OCI-LY7 (cell line): ENCODE measurements around the gene ABI3BP. TPM values are rescaled to one million over a fixed set of nuclear protein-coding genes. Genes with fewer than 3 reads are reported as not detected.

Source experiments
- BruUV-seq: library from RNA; stranded (reverse); fragments of 400-500 nt; replicated peaks from 2 replicates; lab custom pipeline; 2021; lab: Mats Ljungman, UMichigan
- CTCF ChIA-PET: fragments of 300-600 bp; sonication (Branson Sonifier 250); formaldehyde crosslinking; loops from one replicate; lab custom pipeline; 2022; ENCODE audit warnings: antibody characterized with exemption; ENCODE audit not compliant: unreplicated experiment; lab: Charles Lee
- POLR2A ChIA-PET: fragments of 300-600 bp; sonication (Branson Sonifier 250); formaldehyde crosslinking; loops from one replicate; lab custom pipeline; 2022; ENCODE audit warnings: antibody characterized with exemption; lab: Charles Lee
- DNase-seq: peaks from one replicate; pipeline ENCODE4 v3.0.0-alpha.2; 2015; ENCODE audit warnings: low spot score
- H2AFZ ChIP-seq: fragments of 200-600 bp; sonication (generic), shearing (Covaris generic); 2 replicates; pipeline ENCODE4 v1.6.1; 2014; ENCODE audit warnings: mild to moderate bottlenecking, antibody characterized with exemption, low read length, moderate library complexity
- H3K27ac ChIP-seq: fragments of 200-600 bp; sonication (generic); 2 replicates; pipeline ENCODE4 v1.5.1; 2014; ENCODE audit warnings: mixed run types, low read depth, mild to moderate bottlenecking, moderate library complexity, low read length, inconsistent platforms; ENCODE audit not compliant: poor library complexity, severe bottlenecking
- H3K36me3 ChIP-seq: fragments of 200-600 bp; sonication (generic); 2 replicates; pipeline ENCODE4 v1.6.1; 2014; ENCODE audit warnings: mild to moderate bottlenecking, antibody characterized with exemption, low read length, moderate library complexity, mixed read lengths; ENCODE audit not compliant: insufficient read depth
- H3K4me1 ChIP-seq: fragments of 200-600 bp; sonication (generic); 2 replicates; pipeline ENCODE4 v1.5.1; 2014; ENCODE audit warnings: mild to moderate bottlenecking, low read length; ENCODE audit not compliant: insufficient read depth, poor library complexity, severe bottlenecking
- H3K4me2 ChIP-seq: fragments of 200-600 bp; sonication (generic); 2 replicates; pipeline ENCODE4 v1.6.1; 2014; ENCODE audit warnings: mild to moderate bottlenecking, low read length
- H3K4me3 ChIP-seq: fragments of 200-600 bp; sonication (generic); 2 replicates; pipeline ENCODE4 v1.5.1; 2014; ENCODE audit warnings: mild to moderate bottlenecking, low read depth, low read length; ENCODE audit not compliant: poor library complexity, severe bottlenecking
- H3K79me2 ChIP-seq: fragments of 200-600 bp; sonication (generic); 2 replicates; pipeline ENCODE4 v1.6.1; 2016; ENCODE audit warnings: low read depth, mild to moderate bottlenecking, low read length, moderate library complexity, mixed read lengths; ENCODE audit not compliant: insufficient read depth
- H3K9me2 ChIP-seq: fragments of 200-600 bp; sonication (generic); 2 replicates; pipeline ENCODE4 v1.6.1; 2016; ENCODE audit warnings: mild to moderate bottlenecking, low read length, mixed read lengths; ENCODE audit not compliant: insufficient read depth
- H3K9me3 ChIP-seq: fragments of 200-600 bp; sonication (generic); 2 replicates; pipeline ENCODE4 v1.6.1; 2014; ENCODE audit warnings: mild to moderate bottlenecking, mixed run types, low read length, mixed read lengths
- H4K20me1 ChIP-seq: fragments of 200-600 bp; sonication (generic); 2 replicates; pipeline ENCODE4 v1.6.1; 2014; ENCODE audit warnings: mild to moderate bottlenecking, antibody characterized with exemption, low read length, moderate library complexity, mixed read lengths; ENCODE audit not compliant: insufficient read depth
- CTCF ChIP-seq: fragments of 200-600 bp; sonication (generic); conservative IDR thresholded peaks from 2 replicates; pipeline ENCODE4 v1.5.1; 2014; ENCODE audit warnings: mild to moderate bottlenecking, antibody characterized with exemption, low read length, moderate library complexity, mixed read lengths
- EZH2phosphoT487 ChIP-seq: fragments of 200-600 bp; sonication (generic); IDR thresholded peaks from 2 replicates; pipeline ENCODE4 v1.6.1; 2018; ENCODE audit warnings: low read depth, borderline replicate concordance, mild to moderate bottlenecking, mixed run types, antibody characterized with exemption, low read length, moderate library complexity, mixed read lengths
- intact Hi-C: fragments of 100-400 bp; cut with micrococcal nuclease; formaldehyde crosslinking; loops from one replicate; pipeline ENCODE4 v1.10.0; 2022; ENCODE audit not compliant: unreplicated experiment
- total RNA-seq, 2 experiments: library from RNA; depleted of rRNA in 1 of 2; stranded (reverse); fragments of >200 nt in 1 of 2; shearing (Covaris generic) in 1 of 2; gene quantifications; 2 replicates each; pipeline ENCODE4 v1.2.3, GENCODE V29; 2014 to 2022

ABI3BP gene
- total RNA-seq, 2 experiments from 2014 or later, result not detected

- POLR2A ChIA-PET, result interaction anchor here (0.7 to 1.3 kb wide), 4 partner anchors 12 to 57 kb away, joined by 3 read pairs; no protein-coding TSS in a partner anchor
- H3K79me2 ChIP-seq, result no peaks in the 10 kb centered on the region
- intact Hi-C loops, result no loop called here
- no peaks in the 10 kb centered on the region for H3K9me2 ChIP-seq
- no peak overlapping the region for H2AFZ ChIP-seq
- no peak for TF ChIP-seq EZH2phosphoT487
- TF ChIP-seq CTCF, result no peak
- no peak overlapping the region for H3K4me2 ChIP-seq
- CTCF ChIA-PET, result no interaction called here
- H3K4me1 ChIP-seq, result no peaks in the 10 kb centered on the region
- H3K9me3 ChIP-seq, result no peaks in the 10 kb centered on the region
- no TSS peak for BruUV-seq
- no peak overlapping the region for H3K27ac ChIP-seq
- H4K20me1 ChIP-seq, result no peaks in the 10 kb centered on the region
- no peak for DNase-seq
- H3K36me3 ChIP-seq, result no peaks in the 10 kb centered on the region
- no peak overlapping the region for H3K4me3 ChIP-seq
Observed at GRCh38 chr3:100803711-100804110, 189.5 kb downstream of the ABI3BP start.

- no TSS peak for BruUV-seq
Observed at GRCh38 chr3:100802126-100802525, 191.1 kb downstream of the ABI3BP start.

More at GRCh38 chr3:100802126-100802525, 191.1 kb downstream of the ABI3BP start:
- no peak overlapping the region for H3K4me2 ChIP-seq
- H3K9me3 ChIP-seq, result no peaks in the 10 kb centered on the region
- POLR2A ChIA-PET, result no interaction called here
- H3K79me2 ChIP-seq, result no peaks in the 10 kb centered on the region
- DNase-seq, result no peak
- no peaks in the 10 kb centered on the region for H3K36me3 ChIP-seq
- H3K27ac ChIP-seq, result no peak overlapping the region
- CTCF ChIA-PET, result no interaction called here
- no peak overlapping the region for H3K4me3 ChIP-seq
- no peaks in the 10 kb centered on the region for H4K20me1 ChIP-seq
- no peak overlapping the region for H2AFZ ChIP-seq
- TF ChIP-seq EZH2phosphoT487 (no peak), CTCF (no peak)
- intact Hi-C loops, result no loop called here
- no peaks in the 10 kb centered on the region for H3K9me2 ChIP-seq
- no peaks in the 10 kb centered on the region for H3K4me1 ChIP-seq
